SK-N-SH treated with all-trans-retinoic acid at 6 μM for 48 hours (cell line): ENCODE results near the gene TSR1.

Source experiments
- ATAC-seq: fragments of 200-7000 bp; cut with Tn5 transposase; 3 replicates; pipeline ENCODE4 v1.9.1; 2020; ENCODE audit warnings: mild to moderate bottlenecking, moderate library complexity
- ARNTL ChIP-seq: fragments of 450-650 bp; formaldehyde crosslinking; IDR thresholded peaks from 2 replicates; pipeline ENCODE4 v1.5.0; 2020; ENCODE audit warnings: low read depth, mild to moderate bottlenecking, moderate library complexity, borderline replicate concordance
- BACH2 ChIP-seq: fragments of 250-450 bp; sonication (Bioruptor Pico); IDR thresholded peaks from 2 replicates; pipeline ENCODE4 v1.9.0; 2021; ENCODE audit warnings: mild to moderate bottlenecking, borderline replicate concordance
- ESRRG ChIP-seq: fragments of 250-450 bp; sonication (Bioruptor Pico); IDR thresholded peaks from 2 replicates; pipeline ENCODE4 v1.6.1; 2021; ENCODE audit warnings: mild to moderate bottlenecking
- GLIS3 ChIP-seq: fragments of 250-450 bp; sonication (Bioruptor Pico); IDR thresholded peaks from 2 replicates; pipeline ENCODE4 v1.5.0; 2020; ENCODE audit warnings: mild to moderate bottlenecking, moderate library complexity
- ISL1 ChIP-seq: fragments of 250-450 bp; sonication (Bioruptor Pico); IDR thresholded peaks from 2 replicates; pipeline ENCODE4 v2.1.2; 2022; ENCODE audit warnings: mild to moderate bottlenecking, moderate library complexity
- OSR1 ChIP-seq: fragments of 250-450 bp; sonication (Bioruptor Pico); IDR thresholded peaks from 2 replicates; pipeline ENCODE4 v1.8.0; 2022; ENCODE audit warnings: moderate library complexity, mild to moderate bottlenecking, inconsistent platforms
- PPARA ChIP-seq: fragments of 250-450 bp; sonication (Bioruptor Pico); IDR thresholded peaks from 2 replicates; pipeline ENCODE4 v1.5.0; 2020; ENCODE audit warnings: mild to moderate bottlenecking, borderline replicate concordance
- RARB ChIP-seq: fragments of 250-450 bp; sonication (Bioruptor Pico); IDR thresholded peaks from 2 replicates; pipeline ENCODE4 v1.8.0; 2021; ENCODE audit warnings: mild to moderate bottlenecking, moderate library complexity
- SNAI2 ChIP-seq: fragments of 250-450 bp; sonication (Bioruptor Pico); IDR thresholded peaks from 2 replicates; pipeline ENCODE4 v1.5.0; 2020; ENCODE audit warnings: mild to moderate bottlenecking, moderate library complexity
- TCF4 ChIP-seq: fragments of 250-450 bp; sonication (Bioruptor Pico); IDR thresholded peaks from 2 replicates; pipeline ENCODE4 v1.8.0; 2021; ENCODE audit warnings: mild to moderate bottlenecking, moderate library complexity, borderline replicate concordance
- TOX ChIP-seq: fragments of 250-450 bp; sonication (Bioruptor Pico); IDR thresholded peaks from 2 replicates; pipeline ENCODE4 v1.8.0; 2021; ENCODE audit warnings: mild to moderate bottlenecking, moderate library complexity, borderline replicate concordance
- ZFP3 ChIP-seq: fragments of 250-450 bp; sonication (Bioruptor Pico); IDR thresholded peaks from 2 replicates; pipeline ENCODE4 v1.5.0; 2020; ENCODE audit warnings: mild to moderate bottlenecking, moderate library complexity
- ZFP30 ChIP-seq: fragments of 450-650 bp; formaldehyde crosslinking; IDR thresholded peaks from 2 replicates; pipeline ENCODE4 v1.5.0; 2022; ENCODE audit warnings: mild to moderate bottlenecking, moderate library complexity
- ZNF565 ChIP-seq: fragments of 450-650 bp; formaldehyde crosslinking; conservative IDR thresholded peaks from 2 replicates; pipeline ENCODE4 v1.5.0; 2020; ENCODE audit warnings: low read depth, mild to moderate bottlenecking, moderate library complexity
- ZNF70 ChIP-seq: fragments of 450-650 bp; formaldehyde crosslinking; IDR thresholded peaks from 2 replicates; pipeline ENCODE4 v1.5.0; 2020; ENCODE audit warnings: mild to moderate bottlenecking, moderate library complexity
- ZNF8 ChIP-seq: fragments of 450-650 bp; formaldehyde crosslinking; IDR thresholded peaks from 2 replicates; pipeline ENCODE4 v1.5.0; 2020; ENCODE audit warnings: mild to moderate bottlenecking, moderate library complexity
- TF ChIP-seq, protein P1 (sequence below): fragments of 250-450 bp; sonication (Bioruptor Pico); IDR thresholded peaks from 2 replicates; pipeline ENCODE4 v1.5.1; 2020; ENCODE audit warnings: low read depth, mild to moderate bottlenecking, moderate library complexity
- TF ChIP-seq, protein P2 (sequence below): fragments of 250-450 bp; sonication (Bioruptor Pico); IDR thresholded peaks from 2 replicates; pipeline ENCODE4 v1.8.0; 2021; ENCODE audit warnings: low read depth, mild to moderate bottlenecking, moderate library complexity, borderline replicate concordance
- TF ChIP-seq, protein P3 (sequence below): fragments of 250-450 bp; sonication (Bioruptor Pico); IDR thresholded peaks from 2 replicates; pipeline ENCODE4 v1.8.0; 2020; ENCODE audit warnings: mild to moderate bottlenecking, moderate library complexity, borderline replicate concordance
- TF ChIP-seq, protein P4 (sequence below): fragments of 250-450 bp; sonication (Bioruptor Pico); IDR thresholded peaks from 2 replicates; pipeline ENCODE4 v1.5.0; 2020; ENCODE audit warnings: mild to moderate bottlenecking, moderate library complexity

The TSR1 gene

DNA sequence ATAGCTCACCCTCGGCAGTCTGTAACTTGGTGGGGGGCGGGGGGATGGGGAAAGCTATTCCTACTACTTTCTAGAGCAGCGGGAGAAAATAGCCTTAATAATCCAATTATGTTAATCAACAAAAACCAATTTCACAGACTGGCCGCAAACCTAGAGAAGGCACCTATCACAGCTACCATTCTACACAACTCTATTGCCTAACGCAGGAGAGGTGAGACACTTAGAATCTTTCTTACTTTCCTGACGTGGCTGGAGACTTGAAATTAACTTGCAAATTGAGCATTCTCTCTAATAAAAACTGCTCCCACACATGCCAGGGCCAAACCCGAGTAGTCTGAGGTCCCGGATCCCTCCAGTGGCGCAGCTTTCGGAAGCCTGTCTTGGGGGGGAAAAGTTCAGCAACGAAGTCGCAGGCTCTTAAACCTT is 33.5 kb downstream of the TSR1 start:
- ATAC-seq: peak; percentile 39
- TF ChIP-seq OSR1 (CRISPR knock-in tag) (no peak), ESRRG (CRISPR knock-in tag) (no peak), ZFP30 (CRISPR knock-in tag) (no peak), ZNF565 (no peak), TOX (no peak), SNAI2 (CRISPR knock-in tag) (no peak), BACH2 (CRISPR knock-in tag) (no peak), ARNTL (no peak), PPARA (CRISPR knock-in tag) (no peak), TCF4 (CRISPR knock-in tag) (no peak), ZFP3 (no peak)
- TF ChIP-seq, protein P1, sequence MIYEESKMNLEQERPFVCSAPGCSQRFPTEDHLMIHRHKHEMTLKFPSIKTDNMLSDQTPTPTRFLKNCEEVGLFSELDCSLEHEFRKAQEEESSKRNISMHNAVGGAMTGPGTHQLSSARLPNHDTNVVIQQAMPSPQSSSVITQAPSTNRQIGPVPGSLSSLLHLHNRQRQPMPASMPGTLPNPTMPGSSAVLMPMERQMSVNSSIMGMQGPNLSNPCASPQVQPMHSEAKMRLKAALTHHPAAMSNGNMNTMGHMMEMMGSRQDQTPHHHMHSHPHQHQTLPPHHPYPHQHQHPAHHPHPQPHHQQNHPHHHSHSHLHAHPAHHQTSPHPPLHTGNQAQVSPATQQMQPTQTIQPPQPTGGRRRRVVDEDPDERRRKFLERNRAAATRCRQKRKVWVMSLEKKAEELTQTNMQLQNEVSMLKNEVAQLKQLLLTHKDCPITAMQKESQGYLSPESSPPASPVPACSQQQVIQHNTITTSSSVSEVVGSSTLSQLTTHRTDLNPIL: no peak
- TF ChIP-seq, protein P2, sequence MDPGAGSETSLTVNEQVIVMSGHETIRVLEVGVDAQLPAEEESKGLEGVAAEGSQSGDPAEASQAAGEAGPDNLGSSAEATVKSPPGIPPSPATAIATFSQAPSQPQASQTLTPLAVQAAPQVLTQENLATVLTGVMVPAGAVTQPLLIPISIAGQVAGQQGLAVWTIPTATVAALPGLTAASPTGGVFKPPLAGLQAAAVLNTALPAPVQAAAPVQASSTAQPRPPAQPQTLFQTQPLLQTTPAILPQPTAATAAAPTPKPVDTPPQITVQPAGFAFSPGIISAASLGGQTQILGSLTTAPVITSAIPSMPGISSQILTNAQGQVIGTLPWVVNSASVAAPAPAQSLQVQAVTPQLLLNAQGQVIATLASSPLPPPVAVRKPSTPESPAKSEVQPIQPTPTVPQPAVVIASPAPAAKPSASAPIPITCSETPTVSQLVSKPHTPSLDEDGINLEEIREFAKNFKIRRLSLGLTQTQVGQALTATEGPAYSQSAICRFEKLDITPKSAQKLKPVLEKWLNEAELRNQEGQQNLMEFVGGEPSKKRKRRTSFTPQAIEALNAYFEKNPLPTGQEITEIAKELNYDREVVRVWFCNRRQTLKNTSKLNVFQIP (CRISPR knock-in tag): no peak
- TF ChIP-seq, protein P3, sequence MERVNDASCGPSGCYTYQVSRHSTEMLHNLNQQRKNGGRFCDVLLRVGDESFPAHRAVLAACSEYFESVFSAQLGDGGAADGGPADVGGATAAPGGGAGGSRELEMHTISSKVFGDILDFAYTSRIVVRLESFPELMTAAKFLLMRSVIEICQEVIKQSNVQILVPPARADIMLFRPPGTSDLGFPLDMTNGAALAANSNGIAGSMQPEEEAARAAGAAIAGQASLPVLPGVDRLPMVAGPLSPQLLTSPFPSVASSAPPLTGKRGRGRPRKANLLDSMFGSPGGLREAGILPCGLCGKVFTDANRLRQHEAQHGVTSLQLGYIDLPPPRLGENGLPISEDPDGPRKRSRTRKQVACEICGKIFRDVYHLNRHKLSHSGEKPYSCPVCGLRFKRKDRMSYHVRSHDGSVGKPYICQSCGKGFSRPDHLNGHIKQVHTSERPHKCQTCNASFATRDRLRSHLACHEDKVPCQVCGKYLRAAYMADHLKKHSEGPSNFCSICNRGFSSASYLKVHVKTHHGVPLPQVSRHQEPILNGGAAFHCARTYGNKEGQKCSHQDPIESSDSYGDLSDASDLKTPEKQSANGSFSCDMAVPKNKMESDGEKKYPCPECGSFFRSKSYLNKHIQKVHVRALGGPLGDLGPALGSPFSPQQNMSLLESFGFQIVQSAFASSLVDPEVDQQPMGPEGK (CRISPR knock-in tag): no peak

DNA sequence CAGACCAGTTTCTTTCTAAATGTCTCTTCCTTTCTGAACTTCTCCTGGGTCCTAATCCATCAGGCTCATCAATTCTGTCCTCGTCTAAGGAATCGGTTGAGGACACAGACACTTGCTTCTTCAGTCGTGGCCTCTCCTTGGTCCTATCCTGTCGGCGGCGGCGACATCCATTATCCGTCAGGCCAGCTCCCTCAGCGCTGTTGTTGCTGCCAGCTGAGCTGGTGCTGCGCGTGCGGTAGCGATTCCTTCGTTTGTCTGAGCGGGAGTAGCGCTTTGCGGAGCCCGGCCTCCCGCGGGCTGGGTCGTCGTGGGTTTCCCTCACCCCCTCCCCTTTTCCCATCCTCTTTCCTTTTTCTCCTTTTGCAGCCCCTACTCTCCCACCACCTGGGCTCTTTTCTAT is 36.5 kb downstream of the TSR1 start:
- no peak for ATAC-seq
- TF ChIP-seq PPARA (CRISPR knock-in tag) (no peak), SNAI2 (CRISPR knock-in tag) (no peak), ZFP30 (CRISPR knock-in tag) (no peak)

DNA sequence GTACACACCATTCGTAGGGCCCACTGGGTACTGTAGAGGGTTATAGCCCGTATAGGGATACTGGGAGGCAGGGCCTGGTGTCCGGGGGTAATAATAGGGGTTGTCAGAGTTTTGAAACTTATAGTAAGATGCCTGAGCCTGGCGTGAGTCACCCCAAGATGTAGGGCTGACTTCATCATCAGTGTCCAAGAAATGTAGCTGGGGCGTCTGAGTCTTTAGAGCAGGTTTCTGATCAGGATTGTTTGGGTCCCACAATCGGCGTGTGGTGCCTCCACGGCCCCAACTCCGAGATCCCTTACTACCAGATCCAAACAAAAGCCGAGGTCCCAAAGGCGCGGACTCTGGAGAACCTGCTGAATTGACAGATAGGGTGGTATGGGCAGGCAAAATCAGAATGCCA is 37.1 kb downstream of the TSR1 start:
- TF ChIP-seq SNAI2 (CRISPR knock-in tag): no peak
- no peak for TF ChIP-seq ESRRG (CRISPR knock-in tag)
- no peak for TF ChIP-seq ZNF565
- TF ChIP-seq ZFP3: no peak
- no peak for TF ChIP-seq RARB (CRISPR knock-in tag)
- TF ChIP-seq, protein P4, sequence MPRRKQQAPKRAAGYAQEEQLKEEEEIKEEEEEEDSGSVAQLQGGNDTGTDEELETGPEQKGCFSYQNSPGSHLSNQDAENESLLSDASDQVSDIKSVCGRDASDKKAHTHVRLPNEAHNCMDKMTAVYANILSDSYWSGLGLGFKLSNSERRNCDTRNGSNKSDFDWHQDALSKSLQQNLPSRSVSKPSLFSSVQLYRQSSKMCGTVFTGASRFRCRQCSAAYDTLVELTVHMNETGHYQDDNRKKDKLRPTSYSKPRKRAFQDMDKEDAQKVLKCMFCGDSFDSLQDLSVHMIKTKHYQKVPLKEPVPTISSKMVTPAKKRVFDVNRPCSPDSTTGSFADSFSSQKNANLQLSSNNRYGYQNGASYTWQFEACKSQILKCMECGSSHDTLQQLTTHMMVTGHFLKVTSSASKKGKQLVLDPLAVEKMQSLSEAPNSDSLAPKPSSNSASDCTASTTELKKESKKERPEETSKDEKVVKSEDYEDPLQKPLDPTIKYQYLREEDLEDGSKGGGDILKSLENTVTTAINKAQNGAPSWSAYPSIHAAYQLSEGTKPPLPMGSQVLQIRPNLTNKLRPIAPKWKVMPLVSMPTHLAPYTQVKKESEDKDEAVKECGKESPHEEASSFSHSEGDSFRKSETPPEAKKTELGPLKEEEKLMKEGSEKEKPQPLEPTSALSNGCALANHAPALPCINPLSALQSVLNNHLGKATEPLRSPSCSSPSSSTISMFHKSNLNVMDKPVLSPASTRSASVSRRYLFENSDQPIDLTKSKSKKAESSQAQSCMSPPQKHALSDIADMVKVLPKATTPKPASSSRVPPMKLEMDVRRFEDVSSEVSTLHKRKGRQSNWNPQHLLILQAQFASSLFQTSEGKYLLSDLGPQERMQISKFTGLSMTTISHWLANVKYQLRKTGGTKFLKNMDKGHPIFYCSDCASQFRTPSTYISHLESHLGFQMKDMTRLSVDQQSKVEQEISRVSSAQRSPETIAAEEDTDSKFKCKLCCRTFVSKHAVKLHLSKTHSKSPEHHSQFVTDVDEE: no peak
- no peak for TF ChIP-seq ZNF8 (CRISPR knock-in tag)
- ATAC-seq: no peak

DNA sequence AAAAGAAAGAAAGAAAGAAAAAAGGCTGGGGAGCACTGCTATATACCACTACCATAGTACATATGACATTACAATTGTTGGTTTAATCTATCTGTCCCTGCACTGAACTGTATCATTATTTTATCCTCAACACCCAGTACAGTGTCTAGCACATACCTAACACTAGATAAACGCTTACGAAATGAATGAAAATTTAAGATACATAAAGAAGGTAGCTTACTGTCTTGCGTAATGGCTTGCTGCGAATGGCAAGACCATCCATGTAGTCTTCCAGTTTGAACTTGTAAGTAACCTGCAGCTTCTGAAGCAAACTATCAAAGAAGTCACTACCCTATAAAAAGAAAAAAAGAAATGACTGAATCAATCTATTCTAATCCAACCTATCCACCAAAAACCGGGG is 39.2 kb downstream of the TSR1 start:
- no peak for TF ChIP-seq GLIS3 (CRISPR knock-in tag)
- TF ChIP-seq, all 23 proteins: peak for 0

DNA sequence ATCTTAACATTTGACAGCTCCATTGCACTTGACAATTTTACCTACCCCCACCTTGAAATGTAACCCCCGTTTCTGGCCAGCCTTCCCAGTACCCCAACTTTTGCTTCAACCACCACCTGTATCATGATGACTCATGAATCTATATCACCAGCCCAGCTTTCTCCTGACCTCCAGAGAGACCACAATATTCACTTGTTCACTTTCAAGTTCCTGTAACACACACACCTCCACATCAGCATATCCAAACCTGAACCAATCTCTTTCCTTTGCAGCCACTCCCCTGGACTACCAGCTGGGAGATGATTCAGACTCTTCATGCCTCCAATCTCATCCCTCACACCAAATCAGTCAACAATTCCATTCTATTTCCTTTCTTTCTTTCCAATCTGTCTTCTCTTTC is 40.7 kb downstream of the TSR1 start:
- no peak for ATAC-seq
- no peak for TF ChIP-seq ESRRG (CRISPR knock-in tag)

More for the DNA sequence above, 39.2 kb downstream of the TSR1 start:
- ATAC-seq: no peak

DNA sequence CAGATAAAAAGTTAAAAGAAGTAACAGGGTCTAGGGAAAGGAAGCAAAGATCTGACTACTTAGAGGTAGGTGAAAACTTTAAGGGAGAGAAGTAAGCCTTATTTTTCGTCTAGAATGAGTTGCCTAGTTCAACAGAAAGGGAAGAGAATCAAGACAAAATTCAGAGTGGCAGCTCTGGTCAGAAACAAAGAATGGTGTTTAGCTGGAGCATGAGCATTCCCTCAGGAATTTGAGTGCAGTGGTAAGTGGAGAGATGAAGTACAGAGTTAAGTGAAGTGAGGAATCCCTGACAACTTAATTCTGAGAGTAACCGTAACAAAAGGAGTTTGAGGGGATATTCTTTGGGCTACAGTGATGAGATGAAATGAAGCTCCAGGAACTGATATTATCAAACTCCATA is 44.2 kb downstream of the TSR1 start:
- peak; percentile 91 for ATAC-seq
- TF ChIP-seq ESRRG (CRISPR knock-in tag) (no peak), PPARA (CRISPR knock-in tag) (no peak), ZNF565 (no peak), ZNF8 (CRISPR knock-in tag) (no peak), RARB (CRISPR knock-in tag) (no peak), GLIS3 (CRISPR knock-in tag) (no peak), ISL1 (CRISPR knock-in tag) (no peak), ZNF70 (CRISPR knock-in tag) (no peak)
- TF ChIP-seq, protein P4: no peak
- TF ChIP-seq, protein P2 (CRISPR knock-in tag): no peak
